GM18507 (cell line): Measurements from ENCODE around the gene LTBP2.
A peak's percentile ranks its signal among the peaks of the same experiment; 100 is the strongest.

ENCODE experiments used
- DNase-seq: peaks from one replicate; pipeline ENCODE4 v3.0.0; 2011; ENCODE audit warnings: low read depth; ENCODE audit not compliant: insufficient read length; ENCODE audit errors: extremely low spot score
- FAIRE-seq: peaks from 2 replicates; lab custom pipeline; 2011; peaks lifted over from hg19 to GRCh38; lab: Jason Lieb, UNC

LTBP2 gene

GRCh38 chr14:74615735-74616134 is 3.7 kb upstream of the LTBP2 start:
- DNase-seq (no peak), FAIRE-seq (no peak)

DNA sequence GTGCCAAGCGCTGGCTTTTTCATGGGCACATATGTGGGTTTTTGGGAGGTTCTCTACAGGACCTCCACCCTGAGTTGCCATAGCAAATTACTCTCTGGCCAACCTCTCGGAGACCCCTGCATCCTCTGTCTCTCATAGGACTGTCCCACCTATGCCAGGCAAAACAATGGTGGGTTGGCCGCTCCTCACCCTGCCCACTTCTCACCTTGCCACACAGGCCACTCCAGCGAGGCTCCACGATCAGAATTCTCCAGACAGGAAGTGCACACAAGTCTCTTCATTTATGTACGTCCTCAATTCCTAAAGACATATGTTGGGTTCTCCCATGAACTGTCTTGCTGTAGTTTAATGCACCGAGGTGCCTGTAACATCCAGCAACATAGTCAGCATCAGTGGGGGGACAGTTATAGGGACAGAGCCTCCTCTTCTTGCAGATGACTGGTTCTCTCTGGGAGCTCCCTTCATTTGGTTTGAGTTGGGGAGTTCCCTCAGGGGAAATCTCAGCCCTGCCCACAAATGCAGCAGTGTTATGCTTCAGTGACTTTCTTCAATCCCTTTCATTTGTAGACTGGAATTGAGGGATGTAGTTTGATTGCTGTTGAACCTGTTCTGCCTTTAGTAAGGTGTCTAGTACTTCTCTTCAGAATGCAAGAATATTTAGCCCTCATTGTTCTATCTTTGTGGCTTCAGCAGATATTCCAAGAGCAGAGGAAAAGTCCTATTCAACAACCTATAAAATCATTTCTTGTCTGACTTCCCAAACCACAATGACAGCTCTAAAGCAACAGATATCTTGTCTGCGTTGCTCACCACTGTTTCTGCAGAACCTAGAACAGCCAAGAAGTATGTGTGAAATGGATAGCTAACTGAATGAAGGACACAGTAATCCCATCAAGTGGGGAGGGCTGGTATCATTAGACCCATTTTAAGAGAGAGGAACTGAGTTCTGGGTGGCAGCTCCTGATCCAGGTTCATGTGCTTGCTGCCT is 2.8 kb upstream of the LTBP2 start:
- DNase-seq (no peak), FAIRE-seq (peak; percentile 82)

DNA sequence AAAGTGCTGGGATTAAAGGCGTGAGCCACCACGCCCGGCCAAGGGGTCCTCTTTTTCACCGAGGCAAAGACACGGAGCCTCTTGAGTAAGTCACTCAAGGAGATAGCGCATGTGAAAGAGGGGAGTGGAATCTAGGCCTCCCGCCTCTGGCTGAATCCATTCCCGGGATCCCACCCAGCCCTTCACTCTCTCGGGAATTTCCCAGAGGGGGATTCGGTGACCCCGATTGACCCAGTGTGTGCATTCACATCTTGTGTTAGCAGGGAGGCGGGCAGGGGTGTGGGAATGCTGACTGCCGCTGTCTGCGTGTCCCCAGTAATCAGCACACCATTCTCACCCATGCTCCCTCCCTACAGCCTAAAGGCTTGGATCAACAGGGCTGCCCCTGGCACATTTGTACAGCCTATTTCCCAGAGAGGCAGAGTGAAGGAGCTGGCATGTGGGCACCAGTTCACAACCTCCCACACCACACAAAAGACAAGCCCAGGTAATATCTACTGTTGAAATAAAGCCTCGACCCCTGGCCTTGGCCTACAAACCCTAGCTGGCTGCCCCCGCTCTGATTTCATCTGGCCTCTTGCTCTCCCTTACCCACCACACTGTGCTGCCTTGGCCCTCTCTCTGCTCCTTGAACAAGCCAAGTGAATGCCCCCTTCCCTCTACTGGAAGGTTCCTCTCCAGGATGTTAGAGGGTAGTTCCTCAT is 1.3 kb upstream of the LTBP2 start:
- DNase-seq = no peak
- no peak for FAIRE-seq

- peak; percentile 39 for FAIRE-seq
- peak; percentile 55 for DNase-seq
Observed at GRCh38 chr14:74612350-74613021, 449 bp upstream of the LTBP2 start.

- DNase-seq = no peak
- FAIRE-seq = no peak
Observed at GRCh38 chr14:74610866-74611649, 979 bp downstream of the LTBP2 start.

- FAIRE-seq = no peak
Observed at GRCh38 chr14:74610199-74610865, 1.7 kb downstream of the LTBP2 start.

GRCh38 chr14:74609721-74610120 is 2.3 kb downstream of the LTBP2 start:
- no peak for DNase-seq

More at GRCh38 chr14:74610199-74610865, 1.7 kb downstream of the LTBP2 start:
- no peak for DNase-seq

GRCh38 chr14:74608959-74609611 is 3.0 kb downstream of the LTBP2 start:
- FAIRE-seq (peak; percentile 91), DNase-seq (peak; percentile 51)

More at GRCh38 chr14:74609721-74610120, 2.3 kb downstream of the LTBP2 start:
- FAIRE-seq = no peak

DNA sequence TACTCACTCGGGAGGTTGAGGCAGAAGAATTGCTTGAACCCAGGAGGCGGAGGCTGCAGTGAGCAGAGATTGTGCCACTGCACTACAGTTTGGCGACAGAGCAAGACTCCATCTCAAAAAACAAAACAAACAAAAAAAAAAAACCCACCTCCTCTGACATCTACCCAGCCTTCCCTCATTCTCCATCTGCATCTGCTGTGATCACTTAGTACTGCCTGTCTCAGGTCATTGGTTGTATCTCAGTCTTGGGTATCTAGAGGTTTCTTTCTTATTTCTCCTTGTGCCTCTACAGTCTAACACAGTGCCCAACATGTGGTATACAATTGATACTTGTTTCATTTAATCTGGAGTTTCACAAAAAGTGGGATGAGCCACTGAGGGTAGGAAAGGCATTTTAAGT is 5.3 kb downstream of the LTBP2 start:
- DNase-seq (no peak), FAIRE-seq (no peak)

- no peak for DNase-seq
- FAIRE-seq = no peak
Observed at GRCh38 chr14:74605531-74606223, 6.4 kb downstream of the LTBP2 start.

GRCh38 chr14:74604911-74605310 is 7.1 kb downstream of the LTBP2 start:
- FAIRE-seq (no peak), DNase-seq (no peak)

- FAIRE-seq = no peak
- no peak for DNase-seq
Observed at GRCh38 chr14:74604157-74604556, 7.9 kb downstream of the LTBP2 start.

DNA sequence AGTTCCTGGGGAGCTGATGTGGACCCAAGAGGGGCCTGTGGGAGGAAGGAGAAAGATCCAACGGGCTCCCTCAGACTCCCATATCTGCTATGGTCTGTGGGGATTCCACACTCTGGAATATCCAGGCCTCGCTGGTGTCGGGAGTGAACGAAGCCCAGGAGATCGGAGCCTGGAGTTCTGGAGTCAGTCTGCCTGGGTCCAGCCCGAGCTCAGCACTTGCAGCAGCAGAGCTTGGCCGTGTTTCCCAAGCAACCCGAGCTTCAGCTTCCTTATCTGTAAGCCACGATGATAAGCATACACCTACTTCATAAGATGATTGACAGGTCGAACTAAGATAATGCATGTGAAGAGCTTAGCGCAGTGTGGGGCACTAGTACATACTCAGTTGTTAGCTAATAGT is 10.1 kb downstream of the LTBP2 start:
- FAIRE-seq (no peak), DNase-seq (no peak)

DNA sequence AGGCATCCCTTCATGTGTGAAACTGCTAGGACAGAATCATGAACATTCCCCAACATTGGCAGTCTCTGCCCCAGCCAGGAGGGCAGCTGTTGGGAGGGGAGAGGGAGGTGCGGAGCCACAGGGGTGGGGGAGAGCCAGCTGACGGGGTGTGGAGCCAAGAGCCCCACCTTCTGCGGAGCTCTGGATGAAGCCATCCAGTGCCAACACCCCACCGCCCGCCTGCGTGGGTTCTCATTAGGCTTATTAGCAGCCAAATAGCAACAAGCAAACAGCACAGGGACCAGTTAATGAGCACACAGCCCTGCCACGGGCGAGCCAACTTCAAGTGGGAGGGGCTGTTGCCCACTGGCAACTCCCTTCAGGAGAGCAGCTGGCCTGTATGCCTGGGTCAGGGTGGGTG is 12.1 kb downstream of the LTBP2 start:
- DNase-seq (no peak), FAIRE-seq (no peak)

- FAIRE-seq (no peak), DNase-seq (no peak)
Observed at GRCh38 chr14:74599321-74599761, 12.7 kb downstream of the LTBP2 start.

GRCh38 chr14:74596741-74597450 is 15.1 kb downstream of the LTBP2 start:
- FAIRE-seq (no peak), DNase-seq (no peak)
